AG04450 (cell line): ENCODE results near the gene DYSF. TPM values are rescaled to one million over a fixed set of nuclear protein-coding genes. Genes with fewer than 3 reads are reported as not detected.
"Not testable (repeated sequence)": the region's sequence is repeated elsewhere in the genome, so short reads cannot be mapped to it uniquely, and the experiment has no call there.

Source experiments
- CTCF ChIA-PET: fragments of 300-600, 350-600 bp; formaldehyde crosslinking; extraction: SDS; loops from one replicate; lab custom pipeline; 2022; ENCODE audit warnings: antibody characterized with exemption, inconsistent platforms; lab: Charles Lee
- POLR2A ChIA-PET: fragments of 350-600 bp; formaldehyde crosslinking; extraction: SDS; loops from one replicate; lab custom pipeline; 2021; ENCODE audit warnings: antibody characterized with exemption, inconsistent platforms; lab: Yijun Ruan, JAX
- DNase-seq: peaks from one replicate; pipeline ENCODE4 v3.0.0-alpha.2; 2011; ENCODE audit warnings: low read depth, low spot score
- H3K27ac ChIP-seq: one replicate; pipeline ENCODE4 v1.5.1; 2012; ENCODE audit warnings: low read depth, low read length, control low read depth
- H3K27me3 ChIP-seq: one replicate; pipeline ENCODE4 v1.6.0; 2012; ENCODE audit warnings: low read length; ENCODE audit not compliant: control insufficient read depth, insufficient read depth
- H3K4me3 ChIP-seq: 2 replicates; pipeline ENCODE4 v1.5.1; 2011; ENCODE audit warnings: mild to moderate bottlenecking, low read depth, low read length, control low read depth
- H3K9me3 ChIP-seq: 2 replicates; pipeline ENCODE4 v1.5.1; 2012; ENCODE audit warnings: low read length; ENCODE audit not compliant: control insufficient read depth, insufficient read depth
- polyA plus RNA-seq: library from polyadenylated mRNA; depleted of rRNA; stranded (reverse); fragments of >200 nt; gene quantifications from 2 replicates; pipeline ENCODE4 v1.2.3, GENCODE V29; 2011
- TF ChIP-seq, protein P1 (sequence below): IDR thresholded peaks from 2 replicates; pipeline ENCODE4 v1.5.1; 2011; ENCODE audit warnings: low read depth, low read length, control low read depth, inconsistent platforms

DYSF gene
- polyA plus RNA-seq, 1 experiment: 0.07 TPM

DNA sequence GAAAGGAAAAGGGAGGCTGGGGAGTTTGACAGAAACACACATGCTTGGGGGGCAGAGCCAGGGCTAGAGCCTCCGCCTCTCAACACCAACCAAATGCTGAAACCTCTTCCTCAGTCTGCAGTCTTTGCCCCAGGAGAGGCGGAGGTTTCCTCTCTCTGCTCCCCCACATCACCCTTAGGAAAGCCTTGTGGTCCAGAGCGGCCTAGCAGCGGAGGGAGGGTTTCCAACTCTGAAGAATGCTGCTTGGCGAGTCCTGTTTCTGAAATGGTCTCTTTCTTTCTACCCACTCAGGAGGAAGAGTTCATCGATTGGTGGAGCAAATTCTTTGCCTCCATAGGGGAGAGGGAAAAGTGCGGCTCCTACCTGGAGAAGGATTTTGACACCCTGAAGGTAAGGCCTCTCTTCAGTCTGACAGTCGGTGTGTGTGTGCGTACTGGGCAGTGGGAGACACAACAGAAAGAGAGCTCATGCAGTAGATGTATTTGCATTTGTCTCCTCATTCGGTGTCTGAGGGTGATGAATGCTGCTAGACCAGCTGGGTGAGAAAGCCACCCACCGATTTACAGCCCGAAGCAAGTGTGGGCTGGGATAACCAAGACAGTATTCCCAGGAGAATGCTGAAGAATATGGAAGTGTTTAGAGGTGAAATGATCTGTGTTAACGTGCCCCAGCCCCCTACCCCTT lies 190.5 kb downstream of the DYSF start:
- H3K4me3 ChIP-seq: no peak overlapping the region
- H3K27me3 ChIP-seq: peaks cover 4% of the 10 kb centered on the region
- DNase-seq: no peak
- ChIA-PET CTCF (no interaction called here), POLR2A (no interaction called here)
- no peak overlapping the region for H3K27ac ChIP-seq
- TF ChIP-seq, protein P1, sequence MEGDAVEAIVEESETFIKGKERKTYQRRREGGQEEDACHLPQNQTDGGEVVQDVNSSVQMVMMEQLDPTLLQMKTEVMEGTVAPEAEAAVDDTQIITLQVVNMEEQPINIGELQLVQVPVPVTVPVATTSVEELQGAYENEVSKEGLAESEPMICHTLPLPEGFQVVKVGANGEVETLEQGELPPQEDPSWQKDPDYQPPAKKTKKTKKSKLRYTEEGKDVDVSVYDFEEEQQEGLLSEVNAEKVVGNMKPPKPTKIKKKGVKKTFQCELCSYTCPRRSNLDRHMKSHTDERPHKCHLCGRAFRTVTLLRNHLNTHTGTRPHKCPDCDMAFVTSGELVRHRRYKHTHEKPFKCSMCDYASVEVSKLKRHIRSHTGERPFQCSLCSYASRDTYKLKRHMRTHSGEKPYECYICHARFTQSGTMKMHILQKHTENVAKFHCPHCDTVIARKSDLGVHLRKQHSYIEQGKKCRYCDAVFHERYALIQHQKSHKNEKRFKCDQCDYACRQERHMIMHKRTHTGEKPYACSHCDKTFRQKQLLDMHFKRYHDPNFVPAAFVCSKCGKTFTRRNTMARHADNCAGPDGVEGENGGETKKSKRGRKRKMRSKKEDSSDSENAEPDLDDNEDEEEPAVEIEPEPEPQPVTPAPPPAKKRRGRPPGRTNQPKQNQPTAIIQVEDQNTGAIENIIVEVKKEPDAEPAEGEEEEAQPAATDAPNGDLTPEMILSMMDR: no peak
- H3K9me3 ChIP-seq: no peaks in the 10 kb centered on the region

DNA sequence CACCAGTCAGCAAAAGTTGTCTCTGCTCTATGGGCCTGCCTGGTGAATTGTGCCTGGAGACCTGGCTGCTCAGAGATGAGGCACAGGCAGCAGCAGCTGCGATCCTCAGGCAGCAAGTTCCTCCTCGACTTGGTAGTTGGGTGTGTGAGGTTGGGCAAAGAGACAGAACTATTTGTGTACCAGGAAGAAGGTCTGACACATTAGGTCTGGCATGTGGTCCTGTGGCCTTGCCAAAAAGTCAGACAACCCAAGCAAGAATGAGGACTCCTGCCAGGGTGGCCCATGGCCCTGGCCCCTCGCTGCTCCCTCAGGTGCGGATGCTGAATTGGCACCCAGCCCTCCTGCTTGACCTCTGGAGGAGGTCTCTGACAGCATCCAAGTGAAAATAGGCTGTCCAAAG lies 192.7 kb downstream of the DYSF start:
- ChIA-PET POLR2A (no interaction called here), CTCF (no interaction called here)
- Histone ChIP-seq H3K4me3 (no peak overlapping the region), H3K27ac (no peak overlapping the region), H3K27me3 (peaks cover 4% of the 10 kb centered on the region), H3K9me3 (no peaks in the 10 kb centered on the region)
- TF ChIP-seq, protein P1: no peak
- no peak for DNase-seq

DNA sequence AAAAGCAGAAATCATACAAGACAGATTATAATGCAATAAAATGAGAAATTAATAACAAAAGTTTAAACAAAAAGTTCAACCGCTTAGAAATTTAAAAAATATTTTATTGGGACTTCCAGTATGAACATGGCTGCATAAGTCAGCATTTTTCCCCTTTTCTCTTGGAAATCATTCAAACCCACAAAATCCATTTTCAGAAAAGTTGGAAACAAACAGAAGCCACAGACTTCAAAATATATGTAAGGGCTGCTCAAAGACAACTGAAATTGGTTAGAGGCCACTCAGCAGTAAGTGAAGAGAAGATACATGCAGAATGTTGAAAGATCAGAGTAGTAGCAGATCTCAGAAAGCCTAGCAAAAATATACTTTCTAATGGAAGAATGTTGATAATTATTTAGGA lies 194.0 kb downstream of the DYSF start:
- Histone ChIP-seq H3K27me3 (peaks cover 4% of the 10 kb centered on the region), H3K4me3 (no peak overlapping the region), H3K9me3 (no peaks in the 10 kb centered on the region), H3K27ac (no peak overlapping the region)
- CTCF ChIA-PET: no interaction called here
- DNase-seq: no peak
- TF ChIP-seq, protein P1: no peak
- POLR2A ChIA-PET: no interaction called here

DNA sequence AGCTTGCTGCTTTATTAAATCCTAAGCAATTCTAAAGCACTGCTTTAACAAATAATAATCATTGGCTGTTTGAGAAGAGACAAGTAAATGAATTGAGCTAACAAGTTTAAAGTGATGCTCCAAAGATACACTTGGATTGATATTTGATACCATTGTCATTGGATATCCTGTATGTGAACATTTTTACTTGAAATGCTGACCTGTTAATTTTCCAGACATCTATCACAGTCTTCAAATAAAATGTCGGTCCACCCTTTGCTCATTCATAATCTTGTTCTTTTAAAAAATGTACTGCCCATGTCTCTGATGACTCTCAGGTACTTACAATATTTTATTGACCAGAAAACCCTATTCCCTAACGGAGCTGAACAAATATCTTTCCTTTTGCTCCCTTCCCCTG lies 202.1 kb downstream of the DYSF start:
- POLR2A ChIA-PET: no interaction called here

DNA sequence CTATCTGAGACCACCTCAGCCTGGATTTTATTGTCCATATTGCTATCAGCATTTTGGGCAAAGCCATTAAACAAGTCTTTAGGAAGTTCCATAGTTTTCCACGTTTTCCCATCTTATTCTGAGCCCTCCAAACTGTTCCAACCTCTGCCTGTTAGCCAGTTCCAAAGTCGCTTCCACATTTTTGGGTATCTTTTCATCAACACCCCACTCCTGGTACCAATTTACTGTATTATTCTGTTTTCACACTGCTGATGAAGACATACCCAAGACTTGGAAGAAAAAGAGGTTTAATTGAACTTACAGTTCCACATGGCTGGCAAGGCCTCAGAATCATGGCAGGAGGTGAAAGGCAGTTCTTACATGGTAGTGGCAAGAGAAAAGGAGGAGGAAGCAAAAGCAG lies 204.9 kb downstream of the DYSF start:
- CTCF ChIA-PET, H3K27me3 ChIP-seq, H3K4me3 ChIP-seq, H3K9me3 ChIP-seq, H3K27ac ChIP-seq, POLR2A ChIA-PET, DNase-seq: not testable (repeated sequence)

More for the DNA sequence above, 202.1 kb downstream of the DYSF start:
- Histone ChIP-seq H3K9me3 (peaks cover 3% of the 10 kb centered on the region; the same call in 1 of the 2 replicates), H3K27me3 (no peaks in the 10 kb centered on the region), H3K4me3 (no peak overlapping the region), H3K27ac (no peak overlapping the region)
- DNase-seq: no peak
- TF ChIP-seq, protein P1: no peak
- CTCF ChIA-PET: no interaction called here
